Measurements from ENCODE around the gene CELF6. TPM values are rescaled to one million over a fixed set of nuclear protein-coding genes. Genes with fewer than 3 reads are reported as not detected.

CELF6 gene
- total and polyA plus RNA-seq, 2 donors (not counting 3 experiments of a cell fraction or from before 2014, with no cell fraction given) = 0.17 TPM; not detected in 1

GRCh38 chr15:72368899-72369298, 48.9 kb upstream of the CELF6 start:
- no peak for TF ChIP-seq MYC (IDR thresholded peaks at IDR 0.05; ENCODE audit: low read depth, low read length)
- no peak for TF ChIP-seq JUN (IDR thresholded peaks at IDR 0.05; ENCODE audit: borderline replicate concordance, insufficient read depth, insufficient read length, low read depth)
- no peak for TF ChIP-seq MAX (IDR thresholded peaks at IDR 0.05; ENCODE audit: insufficient read depth, insufficient read length)
- no peak for TF ChIP-seq CTCF (IDR thresholded peaks at IDR 0.05; ENCODE audit: extremely low read depth in 1 of 2, insufficient read depth in 1 of 2, low read depth in 1 of 2, low read length in 2 of 2)
- no peak for TF ChIP-seq POLR2AphosphoS5 (IDR thresholded peaks at IDR 0.05; ENCODE audit: insufficient read depth, low read depth, low read length)
- TF ChIP-seq GATA2 (IDR thresholded peaks at IDR 0.05; ENCODE audit: insufficient read depth, insufficient read length, low read depth, low read length) = no peak
- no peak for TF ChIP-seq EZH2 (IDR thresholded peaks at IDR 0.05; ENCODE audit: borderline replicate concordance, low read depth, low read length, severe bottlenecking)
- TF ChIP-seq FOS (IDR thresholded peaks at IDR 0.05; ENCODE audit: borderline replicate concordance, insufficient read depth, low read length) = no peak
- no peak for TF ChIP-seq POLR2A (IDR thresholded peaks at IDR 0.05; ENCODE audit: low read depth, low read length)
- no peak for DNase-seq (ENCODE audit: low read depth, low spot score)
- no peak overlapping the region for H3K9ac ChIP-seq (replicated peaks; ENCODE audit: extremely low read depth, insufficient read depth, low read length)
- H3K27me3 ChIP-seq (ENCODE audit: control insufficient read depth in 2 of 2, insufficient read depth in 2 of 2, low read length in 2 of 2) = no peaks in the 10 kb centered on the region
- no peak for FAIRE-seq
- no TSS peak for BruUV-seq (replicated peaks)
- dilution Hi-C loops (cut with MboI; ENCODE audit: extremely low pct_ligation_motif_present, low sequenced_read_pairs) = no loop called here
- peaks cover 7% of the 10 kb centered on the region for H3K79me2 ChIP-seq (ENCODE audit: control insufficient read depth, insufficient read depth, low read length)
- no peak overlapping the region for H3K4me2 ChIP-seq (ENCODE audit: insufficient read depth, low read length)
- ChIA-PET CTCF (interaction anchor here (0.9 to 1.0 kb wide), 2 partner anchors 13 to 16 kb away, joined by 3 read pairs; no protein-coding TSS in a partner anchor), POLR2A (interaction anchor here (0.6 kb wide), 1 partner anchor 14 kb away, joined by 3 read pairs; no protein-coding TSS in a partner anchor)
- H4K20me1 ChIP-seq (replicated peaks; ENCODE audit: control insufficient read depth, extremely low read depth, insufficient read depth, low read length) = no peaks in the 10 kb centered on the region
- H2AFZ ChIP-seq (ENCODE audit: low read depth, low read length) = no peak overlapping the region
- no peaks in the 10 kb centered on the region for H3K9me3 ChIP-seq (replicated peaks; ENCODE audit: control insufficient read depth, insufficient read depth, low read length)
- no peaks in the 10 kb centered on the region for H3K36me3 ChIP-seq (ENCODE audit: control insufficient read depth in 2 of 2, extremely low read depth in 1 of 2, insufficient read depth in 2 of 2, low read length in 2 of 2)
- peaks cover 9% of the 10 kb centered on the region for H3K4me1 ChIP-seq (ENCODE audit: control insufficient read depth, extremely low read depth, insufficient read depth, low read length)
- intact Hi-C loops (cut with micrococcal nuclease) = no loop called here
- no peak overlapping the region for H3K4me3 ChIP-seq (replicated peaks in 1 of 3; ENCODE audit: insufficient read depth in 1 of 3, low read depth in 1 of 3, low read length in 3 of 3)
- no peak overlapping the region for H3K27ac ChIP-seq (ENCODE audit: insufficient read depth, low read depth, low read length)
- H3K9me1 ChIP-seq (replicated peaks; ENCODE audit: control insufficient read depth, extremely low read depth, insufficient read depth, low read length) = no peaks in the 10 kb centered on the region
